GM21447 (cell line): ENCODE data around the gene TUBD1.
"Not testable (repeated sequence)": the region's sequence is repeated elsewhere in the genome, so short reads cannot be mapped to it uniquely, and the experiment has no call there.

Source experiments
- ATAC-seq: cut with Tn5 transposase; IDR thresholded peaks from one replicate; pipeline ENCODE4 v1.9.1; 2021; ENCODE audit not compliant: unreplicated experiment

Gene TUBD1

GRCh38 chr17:59845595-59846393 lies 46.9 kb downstream of the TUBD1 start:
- no peak for ATAC-seq

- no peak for ATAC-seq
These were observed 47.7 kb downstream of the TUBD1 start for GRCh38 chr17:59844884-59845594.

- ATAC-seq, result peak; percentile 40
These were observed 49.7 kb downstream of the TUBD1 start for GRCh38 chr17:59842901-59843652.

GRCh38 chr17:59841882-59842263 lies 50.9 kb downstream of the TUBD1 start:
- not testable (repeated sequence) for ATAC-seq

- not testable (repeated sequence) for ATAC-seq
These were observed 51.5 kb downstream of the TUBD1 start for GRCh38 chr17:59841091-59841881.

- no peak for ATAC-seq
These were observed 52.2 kb downstream of the TUBD1 start for GRCh38 chr17:59840329-59841090.

GRCh38 chr17:59839651-59840328 lies 53.0 kb downstream of the TUBD1 start:
- no peak for ATAC-seq

GRCh38 chr17:59838052-59838916 lies 54.5 kb downstream of the TUBD1 start:
- ATAC-seq, result no peak

GRCh38 chr17:59837308-59838051 lies 55.3 kb downstream of the TUBD1 start:
- peak; percentile 79 for ATAC-seq

- ATAC-seq, result no peak
These were observed 59.8 kb downstream of the TUBD1 start for GRCh38 chr17:59832883-59833379.

- ATAC-seq, result no peak
These were observed 61.8 kb downstream of the TUBD1 start for GRCh38 chr17:59830846-59831486.

GRCh38 chr17:59830007-59830630 lies 62.6 kb downstream of the TUBD1 start:
- no peak for ATAC-seq

- ATAC-seq, result peak; percentile 69
These were observed 63.3 kb downstream of the TUBD1 start for GRCh38 chr17:59829217-59830006.

- ATAC-seq, result not testable (repeated sequence)
These were observed 63.9 kb downstream of the TUBD1 start for GRCh38 chr17:59828819-59829216.

GRCh38 chr17:59828478-59828760 lies 64.3 kb downstream of the TUBD1 start:
- ATAC-seq, result no peak
